Mucosa of descending colon (tissue), 3 donors: ENCODE results near the gene MARK4. TPM values are rescaled to one million over a fixed set of nuclear protein-coding genes. Genes with fewer than 3 reads are reported as not detected.

Source experiments
- ATAC-seq: fragments of 200-7000 bp; cut with Tn5 transposase; one replicate; pipeline ENCODE4 v1.9.1; 2020; ENCODE audit warnings: mild to moderate bottlenecking, moderate library complexity
- DNase-seq, 3 donors: peaks; one replicate each; pipeline ENCODE4 v3.0.0-alpha.2; 2020
- H3K36me3 ChIP-seq: fragments of 200-600 bp; one replicate; pipeline ENCODE4 v1.8.0; 2021; ENCODE audit warnings: low read depth, mild to moderate bottlenecking
- H3K4me1 ChIP-seq: fragments of 200-600 bp; one replicate; pipeline ENCODE4 v1.8.0; 2021; ENCODE audit warnings: low read depth, mild to moderate bottlenecking
- H3K4me3 ChIP-seq: fragments of 200-600 bp; one replicate; pipeline ENCODE4 v1.8.0; 2021; ENCODE audit warnings: mild to moderate bottlenecking
- H3K9me3 ChIP-seq: fragments of 200-600 bp; one replicate; pipeline ENCODE4 v1.8.0; 2021; ENCODE audit warnings: mild to moderate bottlenecking
- CTCF ChIP-seq: fragments of 200-600 bp; IDR thresholded peaks from one replicate; pipeline ENCODE4 v1.8.0; 2022; ENCODE audit warnings: antibody characterized with exemption, mild to moderate bottlenecking
- intact Hi-C, 2 donors: fragments of 100-400 bp; cut with DNase I in 1 of 2; cut with micrococcal nuclease in 1 of 2; formaldehyde crosslinking; loops; one replicate each; pipeline versions ENCODE4 v1.11.0 to v1.11.1; 2022; cut with DNase I, micrococcal nuclease
- total RNA-seq, 3 donors: library from RNA; stranded (reverse); fragmentation: NEBNext Ultra II Directional in 2 of 3; extraction: Animal tissue kit (Norgen Biotek cat#: 25700) in 2 of 3; gene quantifications; one replicate each; pipeline versions ENCODE4 v1.2.1 to v1.2.4, GENCODE V29; 2021 to 2023
- donor health status: DM: no; HTN: no; CAD: no; lungs with moderate emphysema.
- donor health status: DM: no; HTN: no; CAD: no.
- donor health status: DM: no; HTN: yes; CAD: no.

Gene MARK4
- total RNA-seq, 3 donors from 2014 or later: 15.7 to 34.6 (median 17.0) TPM

GRCh38 chr19:45349430-45349941 is 98.4 kb downstream of the MARK4 start:
- no peak for DNase-seq
- H3K36me3 ChIP-seq: no peaks in the 10 kb centered on the region
- H3K4me3 ChIP-seq: no peak overlapping the region
- ATAC-seq: no peak
- no peaks in the 10 kb centered on the region for H3K4me1 ChIP-seq
- intact Hi-C loops: no loop called here
- no peak for TF ChIP-seq CTCF
- H3K9me3 ChIP-seq: no peaks in the 10 kb centered on the region

- TF ChIP-seq CTCF: no peak
- Histone ChIP-seq H3K4me1 (no peaks in the 10 kb centered on the region), H3K9me3 (no peaks in the 10 kb centered on the region), H3K4me3 (no peak overlapping the region), H3K36me3 (no peaks in the 10 kb centered on the region)
- DNase-seq (no peak), ATAC-seq (no peak)
- intact Hi-C loops: no loop called here
These were observed 99.5 kb downstream of the MARK4 start for GRCh38 chr19:45350477-45351058.

- Histone ChIP-seq H3K36me3 (no peaks in the 10 kb centered on the region), H3K4me1 (no peaks in the 10 kb centered on the region), H3K9me3 (no peaks in the 10 kb centered on the region), H3K4me3 (no peak overlapping the region)
- intact Hi-C loops: no loop called here
- DNase-seq: no peak
- no peak for ATAC-seq
- no peak for TF ChIP-seq CTCF
These were observed 100.4 kb downstream of the MARK4 start for GRCh38 chr19:45351401-45351952.

- intact Hi-C loops: no loop called here
- no peak for TF ChIP-seq CTCF
- ATAC-seq: no peak
- Histone ChIP-seq H3K4me3 (no peak overlapping the region), H3K36me3 (no peaks in the 10 kb centered on the region), H3K4me1 (no peaks in the 10 kb centered on the region), H3K9me3 (no peaks in the 10 kb centered on the region)
- no peak for DNase-seq
These were observed 101.0 kb downstream of the MARK4 start for GRCh38 chr19:45352062-45352461.

- no peak for TF ChIP-seq CTCF
- intact Hi-C loops: no loop called here
- H3K9me3 ChIP-seq: no peaks in the 10 kb centered on the region
- no peak for DNase-seq
- H3K36me3 ChIP-seq: no peaks in the 10 kb centered on the region
- no peak overlapping the region for H3K4me3 ChIP-seq
- no peaks in the 10 kb centered on the region for H3K4me1 ChIP-seq
- ATAC-seq: no peak
These were observed 101.4 kb downstream of the MARK4 start for GRCh38 chr19:45352471-45352870.
